HG02798 (cell line): ENCODE data around the gene MACO1.

ENCODE experiments used
- ATAC-seq: cut with Tn5 transposase; IDR thresholded peaks from one replicate; pipeline ENCODE4 v1.9.1; 2021; ENCODE audit warnings: mild to moderate bottlenecking; ENCODE audit not compliant: unreplicated experiment, poor library complexity

The MACO1 gene

DNA sequence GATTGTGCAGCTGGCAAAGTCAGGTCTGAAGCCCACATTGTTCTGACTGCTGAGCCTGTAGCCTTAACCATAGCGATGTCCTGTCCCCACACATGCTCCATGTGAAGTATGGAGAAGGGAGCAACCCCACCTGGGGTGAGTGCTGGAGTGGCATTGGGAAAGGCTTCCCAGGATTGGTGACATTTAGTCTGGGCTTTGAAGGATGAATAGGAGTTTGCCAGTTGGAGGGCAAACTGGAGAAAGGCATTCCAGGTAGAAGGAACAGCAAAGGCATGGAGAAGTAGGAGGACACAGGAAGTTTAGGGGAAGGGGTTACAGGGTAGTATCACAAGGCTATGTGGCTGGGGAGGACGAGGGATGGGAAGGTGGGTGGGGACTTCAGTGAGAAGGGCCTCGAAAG is 105.4 kb downstream of the MACO1 start:
- no peak for ATAC-seq

DNA sequence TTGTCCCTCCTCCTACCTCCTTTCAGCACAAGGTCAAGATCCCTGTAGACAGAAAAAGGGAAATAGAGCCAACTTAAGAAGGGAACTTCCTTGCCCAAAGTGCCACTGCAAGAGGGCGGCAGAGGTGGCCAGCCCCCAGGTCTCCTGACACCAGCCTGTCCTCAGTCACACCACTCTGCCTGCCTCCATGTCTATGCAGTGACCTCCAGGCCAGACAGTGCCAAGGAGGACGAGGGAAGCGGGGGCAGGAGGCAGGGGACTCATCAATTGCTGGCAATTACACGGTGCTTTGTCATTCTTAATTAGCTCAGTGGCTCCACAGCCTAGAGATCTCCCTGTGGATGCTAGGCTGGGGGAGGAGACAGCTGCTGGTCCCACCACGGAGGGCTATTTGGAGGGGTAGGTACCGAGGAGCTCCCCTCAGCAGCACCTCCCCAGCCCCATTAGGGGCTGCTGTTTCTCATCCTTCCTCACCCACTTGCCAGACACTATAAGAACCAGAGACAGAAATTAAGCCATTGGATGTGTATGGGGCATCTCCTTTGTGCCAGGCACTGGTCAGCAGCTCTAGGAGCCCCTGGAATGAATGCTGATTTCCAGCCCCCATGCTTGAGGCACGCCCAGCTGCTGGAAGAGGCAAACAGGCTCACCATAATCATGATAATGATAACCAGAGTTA is 106.6 kb downstream of the MACO1 start:
- no peak for ATAC-seq

DNA sequence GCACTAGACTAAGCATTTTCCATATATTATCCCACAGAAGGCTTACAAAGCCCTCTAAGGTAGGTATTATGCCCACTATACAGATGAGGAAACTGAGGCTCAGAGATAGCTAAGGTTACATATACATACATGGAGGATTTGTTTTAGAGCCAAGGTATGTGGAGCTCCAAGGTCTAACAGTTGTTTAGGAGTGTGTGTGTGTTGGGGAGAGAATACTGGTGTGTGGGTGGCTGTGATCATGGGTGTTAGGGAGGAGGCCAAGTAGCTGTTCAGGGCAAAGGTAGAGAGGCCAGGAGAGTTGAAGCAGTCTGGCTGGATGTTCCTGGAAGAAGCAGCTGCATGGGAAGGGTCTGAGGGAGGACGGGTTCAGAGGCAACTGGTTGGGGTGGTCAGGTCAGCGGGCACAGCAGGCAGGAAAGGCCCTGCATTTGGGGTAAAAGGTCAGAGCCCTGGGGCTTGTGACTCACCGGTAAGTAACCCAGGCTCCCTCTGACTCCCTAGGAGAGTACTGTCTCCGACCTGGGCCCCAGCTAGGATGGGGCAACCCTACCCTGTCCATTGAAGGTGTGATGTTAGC is 107.6 kb downstream of the MACO1 start:
- ATAC-seq: no peak

DNA sequence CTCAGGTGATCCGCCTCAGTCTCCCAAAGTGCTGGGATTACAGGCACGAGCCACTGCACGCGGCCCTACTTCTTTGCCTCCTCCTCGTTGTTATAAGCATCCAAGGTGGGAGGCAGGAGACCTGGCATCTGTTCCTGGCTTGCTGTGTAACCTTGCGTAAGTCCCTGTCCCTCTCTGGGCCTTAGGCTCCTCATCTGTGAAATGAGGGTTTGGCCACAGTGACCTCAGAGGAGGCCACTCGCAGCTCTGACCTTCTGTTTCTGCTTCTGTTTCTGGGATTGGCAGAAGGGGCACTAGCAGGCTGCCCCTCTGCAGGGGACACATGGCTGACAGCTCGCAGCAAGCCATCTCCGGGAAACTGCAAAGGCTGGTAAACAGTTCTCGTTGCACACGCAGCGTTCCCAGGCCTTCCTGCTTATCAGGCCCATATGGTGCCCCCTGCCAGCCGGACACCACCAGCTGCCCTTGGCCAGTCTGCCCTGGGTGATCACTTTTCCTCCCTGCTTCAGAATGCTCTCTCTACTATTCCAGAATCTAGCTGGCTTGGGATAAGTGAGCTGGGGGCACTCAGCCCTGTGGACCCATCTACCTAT is 110.1 kb downstream of the MACO1 start:
- no peak for ATAC-seq

DNA sequence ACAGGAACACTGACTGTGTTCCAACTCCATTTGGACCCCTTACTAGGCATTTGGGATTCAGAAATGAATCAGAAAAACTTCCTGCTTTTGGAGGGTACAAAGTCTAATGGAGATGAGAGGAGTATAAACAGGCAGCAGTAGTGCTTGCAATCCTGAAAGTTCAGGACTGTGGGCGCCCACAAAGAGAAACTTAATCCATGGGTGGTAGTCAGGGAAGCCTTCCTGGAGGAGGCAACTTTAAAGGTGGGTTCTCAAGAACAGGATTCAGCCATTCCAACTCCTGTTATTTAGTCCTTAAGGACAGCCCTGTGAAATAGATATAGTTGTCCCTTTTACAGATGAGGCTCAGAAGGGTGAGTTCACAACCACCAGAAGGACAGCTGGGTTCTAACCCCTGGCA is 110.7 kb downstream of the MACO1 start:
- ATAC-seq: no peak

DNA sequence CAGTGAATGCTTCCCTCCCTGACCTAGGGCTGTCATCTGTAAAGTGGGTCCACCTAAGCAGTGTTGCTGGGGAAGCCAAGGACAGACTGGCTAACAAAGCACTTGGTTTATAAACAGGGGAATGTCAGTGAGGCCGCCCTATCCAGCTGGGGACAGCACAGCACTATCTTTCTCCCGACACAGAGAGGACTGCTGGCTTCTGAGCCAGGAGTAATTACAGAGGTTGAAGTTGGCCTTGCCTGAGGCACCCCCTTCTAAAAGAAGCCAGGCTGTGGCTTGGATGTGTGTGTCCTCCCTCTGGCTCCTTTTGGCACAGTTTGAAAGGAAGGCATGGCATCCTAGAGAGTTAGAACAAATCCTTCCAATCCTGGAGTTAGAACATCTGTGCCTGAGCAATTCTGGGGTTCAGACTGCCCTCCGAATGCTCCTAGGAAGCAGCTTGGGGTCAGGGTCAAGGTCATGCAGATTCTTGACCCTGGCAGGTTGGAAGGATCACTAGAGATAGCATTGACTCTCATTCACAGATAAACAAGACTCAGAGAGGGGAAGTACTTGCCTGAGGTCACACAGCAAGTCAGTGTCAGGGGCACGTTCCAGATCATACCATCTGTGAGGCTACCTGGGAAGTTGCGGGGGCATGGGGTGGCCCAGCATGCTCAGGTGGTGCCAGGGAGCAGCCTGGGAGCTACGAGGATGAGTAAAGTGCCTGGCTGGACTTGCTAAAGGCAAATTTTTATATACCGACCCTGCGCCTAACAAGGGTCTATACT is 111.4 kb downstream of the MACO1 start:
- no peak for ATAC-seq

DNA sequence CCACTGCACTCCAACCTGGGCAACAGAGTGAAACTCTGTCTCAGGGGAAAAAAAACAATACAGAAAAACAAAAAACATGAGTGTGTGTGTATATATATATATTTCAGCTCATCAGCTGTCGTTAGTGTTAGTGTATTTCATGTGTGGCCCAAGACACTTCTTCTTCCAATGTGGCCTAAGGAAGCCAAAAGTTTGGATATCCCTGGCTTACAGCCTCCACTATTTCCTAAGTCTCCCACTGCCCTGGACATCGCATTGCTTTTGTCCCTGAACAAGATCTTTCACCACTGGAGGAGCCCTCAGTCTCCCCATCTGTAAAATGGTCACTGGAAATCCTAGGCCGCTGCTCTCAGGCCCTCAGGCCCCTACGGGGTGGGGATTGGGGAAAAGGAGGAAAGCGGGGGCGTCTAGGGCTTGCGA is 112.3 kb downstream of the MACO1 start:
- ATAC-seq: no peak

DNA sequence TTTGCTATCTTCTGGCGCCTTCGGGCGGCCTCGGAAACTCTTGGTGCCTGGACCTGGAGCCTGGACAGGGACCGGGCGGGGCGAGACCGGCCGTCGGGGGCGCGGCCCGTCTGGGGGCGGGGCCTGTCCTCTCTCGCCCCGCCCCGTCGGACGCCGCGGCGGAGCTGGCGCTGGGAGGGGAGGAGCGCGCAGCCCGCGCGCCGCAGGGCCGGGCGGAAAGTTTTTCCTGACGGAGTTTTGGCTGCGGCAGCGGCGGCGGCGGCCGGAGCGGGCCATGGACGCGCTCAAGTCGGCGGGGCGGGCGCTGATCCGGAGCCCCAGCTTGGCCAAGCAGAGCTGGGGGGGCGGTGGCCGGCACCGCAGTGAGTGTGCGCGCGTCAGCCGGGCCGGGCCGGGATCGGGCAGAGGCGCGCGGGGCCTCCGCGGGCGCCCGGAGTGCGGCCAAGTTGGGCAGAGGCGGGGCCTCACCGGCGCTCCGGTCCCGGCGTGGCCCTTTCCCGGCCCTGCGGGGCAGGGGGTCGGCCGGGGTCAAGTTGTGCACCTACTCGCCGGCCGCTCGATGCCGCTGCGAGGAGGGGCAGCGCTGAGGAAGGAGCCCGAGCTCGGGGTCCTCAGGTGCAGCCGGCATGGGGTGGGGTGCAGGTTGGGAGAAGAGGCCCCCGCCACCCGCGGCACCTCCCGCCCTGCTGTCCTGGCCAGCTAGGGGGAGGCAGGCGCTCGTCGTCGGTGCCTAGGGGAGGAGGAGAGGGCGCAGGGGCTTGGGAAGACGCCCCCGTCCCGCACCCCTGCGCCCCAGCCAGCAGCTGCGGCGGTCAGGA is 112.9 kb downstream of the MACO1 start, which contains the start of gene LDLRAP1:
Gene LDLRAP1 (plus strand): TSS at position 182 of the 818 bp plus-strand sequence. CDS start 93 bp downstream, at position 275.
- peak; percentile 94 for ATAC-seq

DNA sequence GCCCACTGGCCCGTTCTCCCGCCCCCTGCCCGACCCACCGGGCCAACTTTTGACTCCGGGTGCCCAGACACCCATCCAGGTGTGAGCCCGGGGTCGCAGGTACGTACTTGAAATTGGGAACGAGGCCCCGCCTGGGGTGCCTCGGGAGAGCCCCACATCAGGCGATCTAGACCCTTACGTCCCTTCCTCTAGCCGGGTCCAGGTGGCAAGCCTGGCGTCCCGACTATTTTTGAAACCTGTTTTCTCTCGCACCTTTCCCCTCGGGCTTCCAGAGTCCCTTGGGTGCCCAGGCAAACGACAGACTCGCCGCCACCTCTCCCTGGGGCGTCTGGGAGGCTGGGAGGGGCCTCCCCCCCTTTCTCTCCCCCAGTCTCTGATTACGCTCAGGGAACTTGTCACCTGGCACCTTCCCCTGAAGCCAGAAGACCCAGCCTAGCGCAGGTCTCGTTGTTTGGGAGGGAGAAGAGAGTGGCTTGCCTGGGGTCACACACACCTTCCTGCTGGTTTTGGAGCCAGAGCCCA is 113.6 kb downstream of the MACO1 start:
- no peak for ATAC-seq

DNA sequence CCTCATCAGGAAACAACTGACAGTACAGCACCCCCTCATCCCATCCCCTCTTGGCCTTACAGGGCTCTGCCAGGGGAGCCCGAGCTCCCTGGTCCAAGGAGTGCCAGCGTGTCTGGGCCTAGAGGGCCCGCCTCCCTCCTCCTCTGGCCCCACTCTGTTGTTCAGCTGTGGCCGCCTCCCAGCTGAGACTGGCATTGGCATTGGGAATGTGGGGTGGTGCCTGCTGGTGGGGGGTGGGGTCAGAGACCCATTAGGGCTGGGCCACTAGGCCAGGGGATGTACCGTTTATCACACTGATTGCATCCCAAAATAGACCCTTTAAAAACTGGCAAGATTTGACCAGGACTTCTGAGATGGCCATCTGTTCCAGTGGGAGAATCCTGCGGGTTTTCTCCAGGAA is 114.1 kb downstream of the MACO1 start:
- no peak for ATAC-seq

DNA sequence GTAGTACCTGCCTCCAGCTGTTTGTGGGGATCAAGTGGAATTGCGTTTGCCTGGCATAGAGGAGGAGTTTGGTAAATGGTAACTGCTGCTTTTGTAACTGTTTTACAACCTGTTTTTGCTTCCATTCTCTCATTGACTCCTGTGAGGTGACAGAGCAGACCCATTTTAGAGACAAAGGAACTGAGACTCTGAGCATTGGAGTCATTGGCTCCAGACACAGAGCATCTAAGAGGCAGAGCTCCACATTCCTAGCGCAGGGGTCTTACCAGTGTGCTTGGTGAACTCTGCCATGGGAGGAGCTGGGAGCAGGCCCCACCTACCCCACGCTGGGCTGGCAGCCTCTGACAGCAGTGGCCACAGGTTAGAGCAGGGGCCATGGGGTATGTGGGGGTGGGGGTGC is 115.1 kb downstream of the MACO1 start:
- no peak for ATAC-seq

DNA sequence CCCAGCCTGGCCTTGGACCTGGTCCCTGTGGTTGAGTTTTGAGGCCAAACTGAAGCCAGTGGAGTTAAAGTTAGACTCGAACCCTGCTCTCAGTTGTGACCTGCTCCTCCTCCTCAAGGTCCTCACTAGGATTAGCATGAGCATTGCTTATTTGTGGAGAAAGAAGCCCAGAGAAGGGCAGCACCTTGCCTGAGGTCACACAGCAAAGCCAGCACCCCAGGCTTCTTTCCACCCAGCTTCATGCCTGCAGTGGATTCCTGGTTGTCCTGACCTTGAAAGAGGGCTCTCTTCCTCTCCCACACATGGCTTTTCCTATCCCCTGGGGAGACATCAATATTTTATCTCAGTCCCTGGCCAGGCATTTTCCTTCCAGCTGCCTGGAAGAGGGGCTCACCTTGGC is 115.5 kb downstream of the MACO1 start:
- ATAC-seq: no peak

DNA sequence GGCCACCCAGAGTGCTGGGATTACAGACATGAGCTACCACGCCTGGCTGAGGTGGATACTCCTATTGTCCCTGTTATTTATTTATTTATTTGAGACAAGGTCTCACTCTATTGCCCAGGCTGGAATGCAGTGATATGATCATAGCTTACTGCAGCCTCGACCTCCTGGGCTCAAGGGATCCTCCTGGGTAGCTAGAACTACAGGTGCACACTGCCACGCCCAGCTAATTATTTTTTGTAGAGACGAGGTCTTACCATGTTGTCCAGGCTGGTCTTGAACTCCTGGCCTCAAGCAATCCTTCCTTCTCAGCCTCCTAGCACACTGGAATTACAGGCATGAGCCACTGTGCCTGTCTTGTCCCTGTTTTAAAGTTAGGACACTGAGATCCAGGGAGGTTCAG is 117.9 kb downstream of the MACO1 start:
- no peak for ATAC-seq

DNA sequence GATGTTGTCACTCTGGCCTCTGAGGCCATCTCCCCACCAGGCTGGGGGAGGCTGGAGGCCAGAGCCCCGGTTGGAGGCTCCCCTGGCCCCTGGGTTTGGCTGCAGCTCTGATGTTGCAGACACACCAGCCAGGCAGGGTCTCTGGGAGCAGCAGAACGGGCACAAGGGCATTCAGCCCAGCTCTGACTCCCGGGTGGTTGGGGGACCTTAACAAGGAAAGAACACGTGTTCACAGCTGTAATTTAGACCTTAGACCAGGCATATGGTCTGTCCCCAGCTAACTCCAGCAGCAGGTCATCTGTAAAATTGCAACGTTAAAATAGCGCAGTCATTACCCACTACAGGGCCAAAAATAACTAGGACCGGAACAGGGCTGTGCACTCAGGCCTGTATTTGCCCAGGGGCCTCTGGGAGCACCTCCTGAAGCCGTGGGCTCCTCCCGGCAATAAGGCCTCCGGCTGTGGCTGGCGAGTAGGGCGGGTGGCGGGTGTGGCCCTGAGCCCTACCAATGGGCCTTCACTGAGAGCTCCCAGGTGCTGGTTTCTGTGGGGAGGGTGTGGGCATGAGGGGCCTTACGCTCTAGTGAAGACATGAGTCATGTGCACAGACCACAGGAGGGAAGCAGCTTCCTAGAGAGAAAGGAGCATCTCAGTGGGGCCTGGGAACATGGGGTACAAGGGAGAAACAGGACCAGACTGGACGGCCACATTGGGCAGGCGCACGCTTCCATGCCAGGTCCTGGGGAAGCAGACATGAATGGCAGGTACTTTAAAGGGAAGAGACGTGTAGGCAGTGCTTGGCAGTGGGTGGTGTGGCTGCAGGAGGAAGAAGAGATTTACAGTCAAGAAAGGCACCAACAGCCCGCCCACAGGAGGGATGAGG is 118.8 kb downstream of the MACO1 start:
- peak; percentile 93 for ATAC-seq
